GM12892 (cell line): Measurements from ENCODE around the gene ANGPTL4.
"Not testable (repeated sequence)": the region's sequence is repeated elsewhere in the genome, so short reads cannot be mapped to it uniquely, and the experiment has no call there.

ENCODE experiments used
- DNase-seq: peaks from one replicate; pipeline ENCODE4 v3.0.0; 2011; ENCODE audit not compliant: insufficient read length
- FAIRE-seq: peaks from 2 replicates; lab custom pipeline; 2011; peaks lifted over from hg19 to GRCh38; lab: Jason Lieb, UNC
- POLR2A ChIP-seq: IDR thresholded peaks from 2 replicates; pipeline ENCODE4 v1.6.1; 2011; ENCODE audit warnings: low read depth, low read length, control low read depth
- POLR2AphosphoS5 ChIP-seq: IDR thresholded peaks from 2 replicates; pipeline ENCODE4 v1.6.1; 2011; ENCODE audit warnings: low read depth, low read length, control low read depth
- TAF1 ChIP-seq: IDR thresholded peaks from 2 replicates; pipeline ENCODE4 v1.6.1; 2011; ENCODE audit warnings: low read depth, mild to moderate bottlenecking, control low read depth, low read length, borderline replicate concordance

ANGPTL4 gene

GRCh38 chr19:8355631-8356402 lies 8.1 kb upstream of the ANGPTL4 start:
- FAIRE-seq (no peak), DNase-seq (no peak)
- TF ChIP-seq POLR2AphosphoS5 (no peak), TAF1 (no peak), POLR2A (no peak)

DNA sequence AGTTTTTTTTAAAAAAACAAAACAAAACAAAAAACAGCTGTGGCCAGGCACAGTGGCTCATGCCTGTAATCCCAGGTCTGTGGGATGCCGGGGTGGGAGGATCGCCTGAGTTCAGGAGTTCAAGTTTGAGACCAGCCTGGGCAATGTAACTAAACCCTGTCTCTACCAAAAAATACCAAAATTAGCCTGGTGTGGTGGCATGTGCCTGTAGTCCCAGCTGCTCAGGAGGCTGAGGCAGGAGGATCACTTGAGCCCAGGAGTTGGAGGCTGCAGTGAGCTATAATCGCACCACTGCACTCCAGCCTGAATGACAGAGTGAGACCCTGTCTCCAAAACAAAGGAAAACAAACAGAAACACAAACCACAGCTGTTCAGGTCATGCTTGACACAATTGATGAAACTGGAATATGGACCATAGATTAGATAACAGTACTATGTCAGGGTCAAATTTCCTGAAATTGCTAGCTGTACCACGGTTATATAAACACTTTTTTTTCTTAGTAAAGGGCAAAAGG lies 6.9 kb upstream of the ANGPTL4 start:
- FAIRE-seq (no peak), DNase-seq (no peak)
- TF ChIP-seq POLR2AphosphoS5 = no peak
- TF ChIP-seq TAF1 = no peak
- TF ChIP-seq POLR2A = no peak

DNA sequence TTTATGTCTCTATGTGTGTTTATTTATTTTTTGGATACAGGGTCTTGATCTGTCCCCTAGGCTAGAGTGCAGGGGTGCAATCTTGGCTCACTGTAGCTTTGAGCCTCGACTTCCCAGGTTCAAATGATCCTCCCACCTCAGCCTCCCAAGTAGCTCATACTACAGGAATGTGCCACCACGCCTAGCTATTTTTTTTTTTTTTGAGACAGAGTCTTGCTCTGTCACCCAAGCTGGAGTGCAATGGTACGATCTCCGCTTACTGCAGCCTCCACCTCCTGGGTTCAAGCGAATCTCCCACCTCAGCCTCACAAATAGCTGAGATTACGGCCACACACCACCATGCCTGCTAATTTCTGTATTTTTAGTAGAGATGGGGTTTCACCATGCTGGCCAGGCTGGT lies 5.0 kb upstream of the ANGPTL4 start:
- no peak for FAIRE-seq
- DNase-seq = no peak
- TF ChIP-seq POLR2A = no peak

DNA sequence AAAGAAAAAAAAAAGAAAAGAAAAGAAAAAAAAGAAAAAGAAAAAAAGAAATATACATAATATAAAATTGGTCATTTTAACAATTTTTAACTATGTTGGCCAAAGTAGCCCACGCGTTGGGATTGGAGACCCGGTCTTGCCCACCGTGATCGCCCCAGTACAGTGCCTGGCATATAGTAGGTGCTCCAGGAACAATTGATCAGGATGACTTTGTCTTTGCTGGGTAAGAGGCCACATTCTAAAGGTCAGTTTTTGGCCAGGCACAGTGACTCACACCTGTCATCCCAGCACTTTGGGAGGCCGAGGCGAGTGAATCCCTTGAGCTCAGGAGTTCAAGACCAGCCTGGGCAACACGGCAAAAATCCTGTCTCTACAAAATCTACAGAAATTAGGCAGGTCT lies 3.8 kb upstream of the ANGPTL4 start:
- DNase-seq (no peak), FAIRE-seq (no peak)

DNA sequence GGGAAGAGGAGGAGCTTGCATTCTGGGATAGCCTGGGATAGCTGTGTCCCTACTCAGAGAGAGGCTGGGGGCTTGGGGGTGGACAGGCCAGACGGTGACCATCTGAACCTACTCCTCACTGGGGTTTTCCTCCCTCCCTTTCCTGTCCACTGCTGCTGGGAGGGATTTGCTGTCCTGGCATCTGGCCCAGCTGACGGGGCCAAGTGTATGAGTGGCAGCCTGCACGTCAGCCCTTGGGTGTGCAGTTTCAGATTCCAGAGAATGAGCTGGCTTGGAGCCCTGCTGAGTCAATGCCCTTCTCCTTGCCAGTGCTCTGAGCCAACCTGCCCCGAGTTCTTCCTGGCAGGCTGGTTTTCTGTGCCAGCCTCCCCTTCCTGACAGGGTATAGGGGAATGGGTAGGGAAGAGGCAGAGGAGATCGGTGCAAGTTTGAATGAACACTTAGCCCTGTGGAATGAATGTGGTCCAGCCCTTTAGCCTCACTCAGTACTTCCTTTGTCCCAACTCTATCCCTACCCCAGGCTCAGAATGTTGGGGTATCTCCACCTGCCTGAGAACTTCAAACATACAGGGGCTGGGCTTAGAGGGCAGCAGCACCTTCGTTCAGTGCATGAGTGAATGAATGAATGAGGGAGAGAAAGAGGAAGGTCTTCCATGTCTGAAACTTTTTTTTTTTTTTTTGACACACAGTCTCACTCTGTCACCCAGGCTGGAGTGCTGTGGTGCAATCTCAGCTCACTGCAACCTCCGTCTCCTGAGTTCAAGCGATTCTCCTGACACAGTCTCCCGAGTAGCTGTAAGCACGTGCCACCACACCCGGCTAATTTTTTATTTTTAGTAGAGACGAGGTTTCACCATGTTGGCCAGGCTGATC lies 1.8 kb upstream of the ANGPTL4 start:
- DNase-seq (no peak), FAIRE-seq (no peak)
- TF ChIP-seq POLR2AphosphoS5 (no peak), POLR2A (no peak), TAF1 (no peak)

More for the DNA sequence above, 3.8 kb upstream of the ANGPTL4 start:
- TF ChIP-seq TAF1 = no peak
- no peak for TF ChIP-seq POLR2AphosphoS5
- no peak for TF ChIP-seq POLR2A

DNA sequence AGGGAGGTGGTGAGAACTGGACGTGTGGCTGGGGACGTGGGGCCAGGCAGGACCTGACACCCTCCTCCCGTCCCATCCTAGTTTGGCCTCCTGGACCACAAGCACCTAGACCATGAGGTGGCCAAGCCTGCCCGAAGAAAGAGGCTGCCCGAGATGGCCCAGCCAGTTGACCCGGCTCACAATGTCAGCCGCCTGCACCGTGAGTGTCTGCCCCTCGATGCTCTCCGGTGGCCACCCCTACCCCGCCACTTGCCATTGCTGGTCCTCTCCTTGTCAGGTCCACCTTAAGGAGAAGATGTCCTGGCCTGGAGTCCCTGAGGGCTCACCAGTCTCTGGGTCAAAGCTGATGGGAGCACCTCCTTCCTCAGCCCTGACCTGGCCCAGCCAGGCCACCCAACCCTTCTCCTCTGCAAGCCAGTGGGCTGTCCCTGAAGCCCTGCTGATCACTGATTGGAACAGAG lies 2.2 kb downstream of the ANGPTL4 start:
- FAIRE-seq (no peak), DNase-seq (no peak)
- TF ChIP-seq TAF1 = no peak
- no peak for TF ChIP-seq POLR2AphosphoS5
- no peak for TF ChIP-seq POLR2A

DNA sequence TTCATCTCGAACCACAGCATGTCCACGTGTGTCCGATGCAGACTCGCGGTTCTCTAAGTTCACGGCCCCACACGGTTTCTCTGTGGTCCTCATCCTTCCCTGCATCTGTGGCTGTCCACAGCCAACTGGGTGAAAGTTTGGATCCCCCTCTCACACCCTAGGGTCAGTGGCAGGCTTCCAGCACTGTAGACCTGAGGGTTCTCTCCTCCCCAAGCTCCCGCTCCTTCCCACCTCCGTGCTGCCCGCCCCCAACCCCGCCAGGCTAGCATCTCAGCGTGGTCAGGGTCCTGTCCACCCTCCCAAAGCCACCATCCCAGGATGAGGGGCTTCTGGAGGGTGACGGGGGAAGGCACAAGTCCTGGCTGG lies 3.0 kb downstream of the ANGPTL4 start:
- TF ChIP-seq TAF1 (no peak), POLR2AphosphoS5 (no peak), POLR2A (no peak)
- FAIRE-seq (no peak), DNase-seq (no peak)

- DNase-seq = no peak
- FAIRE-seq = no peak
Measured at GRCh38 chr19:8367327-8368001, 3.5 kb downstream of the ANGPTL4 start.

DNA sequence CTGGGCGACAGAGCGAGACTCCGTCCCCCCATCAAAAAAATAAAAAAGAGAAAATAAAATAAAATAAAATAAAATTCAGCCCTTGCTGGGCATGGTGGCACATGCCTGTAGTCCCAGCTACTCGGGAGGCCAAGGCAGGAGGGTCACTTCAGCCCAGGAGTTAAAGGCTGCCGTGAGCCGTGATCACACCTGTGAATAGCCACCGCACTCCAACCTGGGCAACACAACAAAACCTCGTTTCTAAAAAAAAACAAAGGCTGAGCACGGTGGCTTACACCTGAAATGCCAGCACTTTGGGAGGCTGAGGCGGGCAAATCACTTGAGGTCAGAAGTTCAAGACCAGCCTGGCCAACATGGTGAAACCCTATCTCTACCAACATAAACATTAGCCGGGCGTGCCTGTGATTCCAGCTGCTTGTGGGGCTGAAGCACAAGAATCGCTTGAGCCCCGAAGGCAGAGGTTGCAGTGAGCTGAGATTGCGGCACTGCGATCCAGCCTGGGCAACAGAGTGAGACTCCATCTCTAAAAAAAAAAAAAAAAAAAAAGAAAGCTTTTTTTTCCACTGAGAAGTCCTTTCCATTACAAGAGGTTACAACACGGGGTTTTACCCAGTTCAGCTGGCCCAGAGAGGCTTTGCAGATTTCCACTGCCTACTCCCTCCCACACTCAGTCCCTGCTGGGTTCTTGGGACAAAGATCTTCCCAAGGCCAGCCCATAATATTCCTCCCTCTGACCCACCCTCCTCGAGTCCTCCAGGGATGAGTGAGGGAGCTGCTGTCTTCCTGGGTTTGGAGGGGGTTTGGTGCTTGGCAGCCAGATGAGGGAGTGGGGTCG lies 6.4 kb downstream of the ANGPTL4 start:
- FAIRE-seq = no peak
- no peak for DNase-seq
- TF ChIP-seq TAF1 (no peak), POLR2A (no peak), POLR2AphosphoS5 (no peak)

More at GRCh38 chr19:8367327-8368001, 3.5 kb downstream of the ANGPTL4 start:
- TF ChIP-seq POLR2A = no peak
- no peak for TF ChIP-seq POLR2AphosphoS5
- no peak for TF ChIP-seq TAF1

DNA sequence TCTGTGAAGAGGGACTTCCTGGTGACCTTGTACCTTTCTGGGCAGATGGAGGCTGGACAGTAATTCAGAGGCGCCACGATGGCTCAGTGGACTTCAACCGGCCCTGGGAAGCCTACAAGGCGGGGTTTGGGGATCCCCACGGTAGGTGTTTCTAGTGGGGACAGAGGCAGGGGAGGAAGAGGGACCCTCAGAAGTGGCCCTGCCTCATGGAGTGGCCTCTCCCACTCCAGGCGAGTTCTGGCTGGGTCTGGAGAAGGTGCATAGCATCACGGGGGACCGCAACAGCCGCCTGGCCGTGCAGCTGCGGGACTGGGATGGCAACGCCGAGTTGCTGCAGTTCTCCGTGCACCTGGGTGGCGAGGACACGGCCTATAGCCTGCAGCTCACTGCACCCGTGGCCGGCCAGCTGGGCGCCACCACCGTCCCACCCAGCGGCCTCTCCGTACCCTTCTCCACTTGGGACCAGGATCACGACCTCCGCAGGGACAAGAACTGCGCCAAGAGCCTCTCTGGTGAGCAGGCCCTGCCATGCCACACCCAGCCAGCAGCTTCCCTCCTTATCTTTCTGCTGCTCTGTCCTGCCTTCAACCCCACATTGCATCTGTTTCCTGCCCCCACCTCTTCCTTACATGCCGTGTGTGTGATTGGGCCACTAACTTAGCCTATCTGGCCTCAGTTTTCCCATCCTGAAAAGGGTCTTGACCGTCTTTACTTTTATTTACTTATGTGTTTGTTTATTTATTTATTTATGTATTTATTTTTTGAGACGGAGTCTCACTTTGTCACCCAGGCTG lies 7.3 kb downstream of the ANGPTL4 start:
- no peak for FAIRE-seq
- no peak for DNase-seq
- no peak for TF ChIP-seq POLR2A
- TF ChIP-seq TAF1 = no peak

- FAIRE-seq (no peak), DNase-seq (no peak)
- TF ChIP-seq TAF1 (no peak), POLR2A (no peak), POLR2AphosphoS5 (no peak)
Measured at GRCh38 chr19:8373867-8374813, 10.2 kb downstream of the ANGPTL4 start.

DNA sequence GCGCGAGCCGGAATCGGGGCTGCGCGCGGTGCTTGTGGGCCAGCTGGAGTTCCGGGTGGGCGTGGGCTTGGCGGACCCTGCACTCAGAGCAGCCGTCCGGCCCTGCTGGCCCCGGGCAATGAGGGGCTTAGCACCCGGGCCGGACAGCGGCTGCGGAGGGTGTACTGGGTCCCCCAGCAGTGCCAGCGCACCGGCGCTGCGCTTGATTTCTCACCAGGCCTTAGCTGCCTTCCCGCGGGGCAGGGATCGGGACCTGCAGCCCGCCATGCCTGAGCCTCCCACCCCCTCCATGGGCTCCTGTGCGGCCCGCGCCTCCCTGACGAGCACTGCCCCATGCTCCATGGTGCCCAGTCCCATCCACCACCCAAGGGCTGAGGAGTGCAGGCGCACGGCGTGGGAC lies 11.8 kb downstream of the ANGPTL4 start:
- not testable (repeated sequence) for DNase-seq

GRCh38 chr19:8376373-8376974 lies 12.5 kb downstream of the ANGPTL4 start:
- DNase-seq, FAIRE-seq: not testable (repeated sequence)

More for the DNA sequence above, 11.8 kb downstream of the ANGPTL4 start:
- not testable (repeated sequence) for FAIRE-seq
